HG02884 (cell line): ENCODE data around the gene NRXN2.
"Not testable (repeated sequence)": the region's sequence is repeated elsewhere in the genome, so short reads cannot be mapped to it uniquely, and the experiment has no call there.

ENCODE experiments used
- ATAC-seq: cut with Tn5 transposase; IDR thresholded peaks from one replicate; pipeline ENCODE4 v1.9.1; 2021; ENCODE audit warnings: mild to moderate bottlenecking, moderate library complexity; ENCODE audit not compliant: unreplicated experiment

The NRXN2 gene

DNA sequence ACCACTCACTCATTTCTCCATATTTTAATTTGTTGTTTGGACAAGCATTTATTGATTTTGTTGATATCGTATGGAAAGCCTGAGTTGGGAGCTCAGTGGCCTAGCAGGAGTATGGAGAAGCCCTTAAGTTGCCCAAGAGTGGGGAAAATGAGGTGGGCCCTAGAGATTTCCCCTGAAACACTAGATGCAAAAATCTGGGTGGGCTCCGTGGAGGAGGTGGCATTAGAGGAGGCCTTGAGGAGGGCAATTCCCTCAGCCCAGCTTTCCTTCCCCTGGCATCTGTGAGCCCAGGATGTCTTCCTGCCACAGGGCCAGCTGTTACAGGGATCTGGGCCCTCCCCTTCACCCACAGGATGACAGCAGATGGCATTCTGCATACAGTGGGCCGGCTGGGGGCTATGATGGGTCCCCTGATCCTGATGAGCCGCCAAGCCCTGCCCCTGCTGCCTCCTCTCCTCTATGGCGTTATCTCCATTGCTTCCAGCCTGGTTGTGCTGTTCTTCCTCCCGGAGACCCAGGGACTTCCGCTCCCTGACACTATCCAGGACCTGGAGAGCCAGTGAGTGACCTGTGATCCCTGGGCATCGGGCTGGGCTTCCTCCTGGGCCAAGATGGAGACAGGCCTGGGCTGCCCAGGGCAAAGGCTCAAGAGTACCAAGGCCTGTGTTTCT lies 153.6 kb downstream of the NRXN2 start:
- no peak for ATAC-seq

DNA sequence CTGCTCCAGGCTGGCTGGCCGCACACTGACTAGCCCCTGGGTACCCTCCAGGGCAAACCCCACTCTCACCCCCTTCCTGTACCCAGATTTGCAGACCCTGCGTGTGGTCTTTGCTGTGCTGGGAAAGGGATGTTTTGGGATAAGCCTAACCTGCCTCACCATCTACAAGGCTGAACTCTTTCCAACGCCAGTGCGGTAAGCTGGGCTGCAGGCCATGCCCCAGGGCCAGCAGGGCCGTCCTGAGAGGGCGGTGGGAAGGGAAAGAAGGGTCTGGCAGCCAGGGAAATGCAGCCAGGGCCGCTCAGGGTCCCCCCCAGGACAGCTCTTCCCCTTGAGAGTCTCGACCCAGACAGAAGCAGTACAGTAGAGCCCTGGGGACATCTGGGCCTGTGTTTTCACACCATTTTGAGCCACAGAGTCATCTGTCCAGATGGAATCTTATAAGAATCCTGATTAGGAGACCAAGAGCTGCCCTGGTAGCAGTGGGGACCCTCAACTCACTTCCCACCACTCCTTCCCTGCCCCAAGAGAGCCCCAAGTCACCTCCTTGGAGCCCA lies 154.3 kb downstream of the NRXN2 start:
- ATAC-seq = no peak

DNA sequence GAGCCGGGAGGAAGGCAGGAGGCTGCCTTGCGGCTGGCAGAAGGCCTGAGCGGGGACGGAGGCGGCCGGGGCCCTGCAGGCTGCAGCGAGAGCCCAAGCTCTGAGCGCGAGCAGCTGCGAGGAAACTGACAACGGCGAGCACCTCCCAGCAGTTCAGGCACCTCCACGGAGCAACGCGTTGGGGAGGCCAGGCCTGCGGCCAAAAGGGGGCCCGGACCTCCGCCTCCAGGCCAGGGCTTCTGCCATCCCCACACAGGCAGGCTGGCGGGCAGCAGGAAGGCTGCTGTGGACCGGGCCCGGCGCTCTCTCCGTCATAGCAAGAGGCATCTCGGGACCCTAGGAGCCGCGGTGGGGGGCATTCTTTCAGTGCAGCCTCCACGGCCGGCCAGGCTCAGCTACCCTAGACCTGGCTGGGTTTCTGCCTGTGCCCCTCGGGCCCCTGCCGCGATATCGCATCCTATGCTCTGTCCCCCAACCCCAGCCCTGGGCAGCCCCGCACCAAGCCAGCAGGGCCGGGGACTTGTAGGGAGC lies 154.9 kb downstream of the NRXN2 start:
- no peak for ATAC-seq

DNA sequence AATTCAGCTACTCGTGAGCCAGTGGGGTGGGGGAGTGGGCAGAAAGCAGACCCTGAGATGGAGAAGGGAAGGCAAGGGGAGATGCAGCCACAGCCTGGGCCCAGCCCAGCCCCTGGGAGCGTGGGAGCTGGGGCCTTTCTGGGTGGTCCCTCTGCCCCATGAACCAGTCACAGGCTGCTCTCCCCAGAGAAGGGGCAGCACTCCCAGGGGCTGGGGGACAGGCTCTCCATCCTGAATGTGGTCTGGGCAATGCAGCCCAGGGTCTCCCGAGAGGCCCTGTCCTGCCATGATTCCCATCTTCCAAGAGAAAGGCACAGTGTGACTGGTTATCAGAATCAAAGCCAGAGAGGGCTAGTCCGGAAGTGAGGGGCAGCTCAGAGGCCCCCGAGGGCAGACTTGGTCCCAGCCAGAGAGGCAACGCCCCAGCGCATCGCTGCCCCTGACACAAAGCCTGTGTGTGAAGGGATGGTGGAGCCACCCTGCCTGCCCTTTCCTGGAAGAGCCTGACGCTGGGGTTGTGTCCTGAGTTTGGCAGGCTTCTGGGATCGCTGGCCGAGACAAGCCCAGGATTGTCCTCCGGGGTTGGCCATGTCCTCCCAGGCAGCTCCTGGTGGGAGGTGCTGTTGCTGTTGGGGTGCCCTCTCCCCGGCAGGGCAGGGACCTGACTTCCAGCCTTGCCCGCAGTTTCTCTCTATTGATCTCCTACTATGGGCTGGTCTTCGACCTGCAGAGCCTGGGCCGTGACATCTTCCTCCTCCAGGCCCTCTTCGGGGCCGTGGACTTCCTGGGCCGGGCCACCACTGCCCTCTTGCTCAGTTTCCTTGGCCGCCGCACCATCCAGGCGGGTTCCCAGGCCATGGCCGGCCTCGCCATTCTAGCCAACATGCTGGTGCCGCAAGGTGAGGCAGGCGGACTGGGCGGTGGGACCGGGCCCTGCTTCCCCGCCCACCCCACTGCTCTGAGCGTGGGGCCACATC lies 155.8 kb downstream of the NRXN2 start:
- no peak for ATAC-seq

DNA sequence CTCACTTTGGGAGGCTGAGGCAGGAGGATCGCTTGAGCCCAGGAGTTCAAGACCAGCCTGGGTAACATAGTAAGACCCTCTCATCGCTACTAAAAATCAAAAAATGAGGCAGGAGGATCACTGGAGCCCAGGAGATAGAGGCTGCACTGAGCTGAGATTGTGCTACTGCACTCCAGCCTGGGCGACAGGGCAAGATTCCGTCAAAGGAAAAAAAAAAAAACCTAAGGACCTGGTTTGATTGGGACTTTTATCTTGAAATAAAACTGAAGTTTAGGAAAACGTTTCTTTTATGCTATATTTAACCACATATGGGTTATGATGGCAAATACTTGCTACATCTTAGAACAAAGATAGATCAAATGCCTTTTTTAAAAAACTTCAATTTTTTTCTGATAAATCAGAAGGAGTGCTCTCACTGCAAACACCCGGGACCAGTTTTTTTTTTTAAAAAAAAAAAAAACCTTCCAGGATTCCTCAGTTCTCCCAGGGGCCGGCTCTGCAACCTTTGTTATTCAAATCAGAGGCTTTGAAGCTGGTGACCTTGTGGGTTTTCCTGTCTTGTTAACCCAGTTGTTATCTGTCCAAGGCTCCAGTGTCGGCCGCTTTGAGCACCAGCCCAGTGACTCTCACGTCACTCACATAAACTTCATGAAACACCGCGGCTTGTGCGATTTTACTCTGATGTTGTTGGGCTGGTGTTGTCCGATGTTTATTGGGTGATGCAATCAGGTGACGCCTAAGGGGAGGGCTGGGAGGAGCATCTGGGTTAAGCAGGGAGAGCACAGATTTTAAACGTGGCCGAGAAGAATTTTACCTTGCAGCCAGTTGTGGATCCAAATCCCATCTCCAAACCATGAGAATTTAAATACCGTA lies 156.7 kb downstream of the NRXN2 start:
- ATAC-seq = no peak

DNA sequence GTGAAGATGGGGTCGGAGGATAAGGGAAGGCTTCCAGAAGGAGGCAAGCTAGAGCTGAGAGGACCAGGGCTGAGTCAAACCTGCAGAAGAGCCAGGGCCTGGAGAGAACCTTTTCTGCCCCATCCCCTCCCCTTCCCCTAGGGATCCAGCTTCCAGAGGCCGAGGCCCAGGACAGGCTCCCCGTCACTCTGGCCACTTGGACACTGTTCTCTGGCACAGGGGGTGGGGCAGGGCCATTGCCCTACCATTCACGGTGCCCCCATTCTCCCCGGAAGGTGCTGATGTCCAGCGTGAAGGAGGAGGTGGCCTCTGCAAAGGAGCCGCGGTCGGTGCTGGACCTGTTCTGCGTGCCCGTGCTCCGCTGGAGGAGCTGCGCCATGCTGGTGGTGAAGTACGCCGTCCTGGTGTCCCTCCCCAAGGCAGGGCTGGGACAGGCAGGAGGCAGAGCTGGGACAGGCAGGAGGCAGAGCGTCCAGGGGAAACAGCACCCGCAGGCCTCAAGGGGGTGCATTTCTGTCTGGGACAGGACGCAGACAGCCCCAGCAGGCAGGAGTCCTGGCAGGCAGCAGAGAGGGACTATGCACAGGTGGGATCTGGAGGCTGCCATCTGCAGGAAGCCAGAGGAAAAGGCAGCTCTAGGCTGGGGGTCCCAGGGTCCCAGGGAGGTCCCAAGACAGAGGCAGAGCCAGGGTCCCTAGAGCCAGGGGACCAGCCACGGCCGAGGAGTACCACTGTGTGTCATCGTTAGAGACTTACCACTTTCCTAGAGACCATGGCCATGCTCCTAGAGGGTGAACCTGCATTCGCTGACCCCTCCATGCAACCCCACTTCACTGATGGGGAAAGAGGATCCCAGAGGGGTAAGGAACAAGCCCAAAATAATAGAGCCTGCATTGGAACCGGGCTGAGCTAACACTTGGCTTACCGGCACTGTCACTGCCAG lies 157.8 kb downstream of the NRXN2 start:
- no peak for ATAC-seq

DNA sequence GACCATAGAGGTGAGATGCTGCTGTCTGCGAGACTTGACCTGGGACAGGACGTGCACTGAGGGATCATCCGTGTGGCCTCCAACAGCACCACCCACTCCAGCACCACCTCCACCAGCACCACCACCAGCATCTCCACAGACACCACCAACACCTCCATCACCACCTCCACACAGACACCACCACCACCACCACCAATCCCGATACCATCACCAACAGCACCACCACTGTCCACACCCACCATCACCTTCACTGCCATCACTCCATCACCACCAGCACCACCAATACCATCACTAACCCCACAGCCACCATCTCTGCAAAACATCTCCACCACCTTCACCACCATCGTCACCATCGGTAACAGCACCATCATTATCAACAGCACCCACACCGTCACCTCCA lies 158.6 kb downstream of the NRXN2 start:
- ATAC-seq = no peak

DNA sequence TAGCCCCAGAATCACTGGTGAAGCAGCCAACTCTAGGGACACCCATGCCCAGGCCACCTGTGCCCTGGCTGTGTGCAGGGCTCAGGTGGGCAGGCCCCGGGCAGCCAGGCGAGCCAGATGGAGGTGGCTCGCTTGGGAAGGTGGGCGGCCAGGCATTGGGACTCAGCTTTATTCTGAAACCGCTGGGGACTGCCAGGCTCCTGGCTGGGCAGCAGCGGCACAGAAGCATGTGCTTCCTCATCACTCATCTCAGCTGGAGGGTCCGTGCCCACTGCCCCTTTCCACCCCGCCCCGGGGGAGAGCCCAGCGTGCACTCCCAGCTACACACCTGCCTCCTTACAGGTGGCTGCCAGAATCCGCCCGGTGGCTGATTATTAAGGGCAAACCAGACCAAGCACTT lies 159.0 kb downstream of the NRXN2 start:
- ATAC-seq = no peak

DNA sequence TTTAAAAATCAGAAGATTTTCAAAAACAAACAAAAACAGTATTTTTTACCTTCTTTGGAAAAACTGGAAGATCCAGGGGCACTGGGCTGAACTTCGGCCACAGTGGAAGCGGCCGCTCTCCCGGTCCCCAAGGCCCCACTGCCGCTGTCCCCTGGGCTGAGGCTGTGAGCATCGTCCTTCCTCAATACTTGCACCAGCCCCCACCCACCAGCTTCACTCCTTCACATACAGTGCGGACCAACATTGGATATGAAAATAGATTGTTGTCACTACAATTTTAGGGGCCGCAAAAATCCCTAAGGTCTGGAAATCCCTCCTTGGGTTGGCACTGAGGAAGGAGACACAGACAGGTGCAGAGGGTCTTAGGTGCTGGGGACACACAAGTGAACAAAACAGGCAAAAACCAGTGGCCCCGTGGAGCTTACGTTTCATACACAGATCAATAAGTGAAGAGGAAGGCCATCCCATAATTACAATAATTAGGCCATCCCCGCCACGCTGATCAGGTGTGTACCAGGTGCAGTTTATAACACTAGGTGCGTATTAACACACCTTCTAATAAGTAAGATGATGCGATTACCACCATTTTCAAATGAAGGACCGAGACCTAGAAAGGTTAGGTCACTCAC lies 160.2 kb downstream of the NRXN2 start:
- no peak for ATAC-seq

DNA sequence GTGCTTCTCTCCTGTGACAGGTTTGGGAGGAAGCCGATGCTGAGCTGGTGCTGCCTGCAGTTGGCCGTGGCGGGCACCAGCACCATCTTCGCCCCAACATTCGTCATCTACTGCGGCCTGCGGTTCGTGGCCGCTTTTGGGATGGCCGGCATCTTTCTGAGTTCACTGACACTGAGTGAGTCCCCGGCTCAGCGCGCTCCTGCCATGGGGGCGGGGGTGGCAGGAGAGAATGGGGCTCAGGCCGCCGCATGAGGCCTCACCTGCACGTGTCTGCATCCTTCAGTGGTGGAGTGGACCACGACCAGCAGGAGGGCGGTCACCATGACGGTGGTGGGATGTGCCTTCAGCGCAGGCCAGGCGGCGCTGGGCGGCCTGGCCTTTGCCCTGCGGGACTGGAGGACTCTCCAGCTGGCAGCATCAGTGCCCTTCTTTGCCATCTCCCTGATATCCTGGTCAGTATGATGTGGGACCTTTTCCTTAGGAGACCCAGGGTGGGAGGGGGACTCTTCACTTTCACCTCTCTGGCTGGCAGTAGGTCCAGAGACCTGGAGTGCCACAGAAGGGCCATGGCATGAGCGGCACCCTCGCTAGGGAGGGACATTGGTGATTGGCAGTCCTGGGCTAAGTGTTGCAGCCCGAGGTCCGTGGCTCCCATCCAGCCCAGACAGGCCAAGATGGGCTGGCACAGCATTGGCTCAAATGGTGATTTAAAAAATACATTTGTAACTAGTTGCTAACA lies 160.8 kb downstream of the NRXN2 start:
- no peak for ATAC-seq

DNA sequence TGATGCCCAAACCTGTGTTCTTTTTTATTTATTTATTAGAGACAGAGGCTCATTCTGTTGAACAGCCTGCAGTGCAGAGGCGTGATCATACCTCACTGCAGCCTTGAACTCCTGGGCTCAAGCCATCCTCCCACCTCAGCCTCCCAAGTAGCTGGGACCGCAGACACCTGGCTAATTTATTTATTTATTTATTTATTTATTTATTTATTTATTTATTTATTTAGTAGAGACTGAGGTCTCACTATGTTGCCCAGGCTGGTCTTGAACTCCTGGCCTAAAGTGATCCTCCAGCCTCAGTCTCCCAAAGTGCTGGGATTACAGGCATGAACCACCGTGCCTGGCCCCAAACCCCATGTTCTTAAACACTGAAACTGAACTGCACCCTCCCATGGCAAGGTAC lies 161.6 kb downstream of the NRXN2 start:
- not testable (repeated sequence) for ATAC-seq

DNA sequence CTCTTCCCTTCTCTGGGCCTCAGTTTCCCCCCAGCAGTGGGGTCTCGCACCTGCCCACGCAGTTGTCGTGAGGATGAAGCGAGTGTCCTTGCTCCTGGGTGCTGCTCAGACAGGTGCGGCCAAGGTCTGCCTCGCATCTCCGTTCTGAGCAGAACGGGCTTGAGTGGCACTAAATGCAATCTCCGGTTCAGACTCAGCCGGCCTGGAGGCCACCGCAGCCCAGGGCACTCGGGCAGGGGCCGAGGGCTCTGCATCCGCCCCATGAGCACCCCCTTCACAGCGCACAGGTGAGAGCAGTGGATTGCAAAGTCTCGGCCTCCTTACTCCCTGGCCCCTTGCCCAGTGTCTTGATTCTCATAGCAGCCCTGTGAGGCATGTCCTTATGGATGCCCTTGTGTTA lies 162.1 kb downstream of the NRXN2 start:
- ATAC-seq = no peak

DNA sequence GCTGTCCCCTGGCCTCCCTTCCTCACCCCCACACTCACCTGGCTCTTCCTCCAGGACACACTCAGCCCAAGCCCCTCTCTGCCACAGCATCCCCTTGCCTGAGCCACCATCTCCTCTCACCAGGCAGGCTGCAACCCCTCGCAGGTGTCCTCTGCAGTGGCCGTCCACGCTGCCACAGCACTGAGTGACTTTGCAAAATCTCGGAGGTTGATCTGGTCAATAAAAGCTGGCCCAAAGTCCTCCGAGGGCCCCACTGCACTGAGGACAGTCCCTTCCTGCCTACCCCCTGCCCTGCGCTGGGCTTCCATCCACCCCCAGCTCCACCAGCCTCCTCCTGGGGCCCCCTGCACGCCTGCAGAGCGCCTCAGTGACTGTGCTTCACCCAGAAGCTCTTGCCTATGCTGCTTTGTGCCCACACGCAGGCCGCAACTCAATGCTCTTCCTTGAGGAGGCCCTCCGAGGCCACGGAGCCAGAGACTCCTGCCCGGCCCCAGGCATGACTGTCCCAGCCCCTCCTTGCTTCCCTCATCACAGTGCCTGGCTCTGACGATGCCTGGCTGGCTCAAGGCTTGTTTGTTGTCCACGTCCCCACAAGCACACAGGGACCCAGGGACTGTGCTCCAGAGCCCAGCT lies 162.7 kb downstream of the NRXN2 start:
- no peak for ATAC-seq

DNA sequence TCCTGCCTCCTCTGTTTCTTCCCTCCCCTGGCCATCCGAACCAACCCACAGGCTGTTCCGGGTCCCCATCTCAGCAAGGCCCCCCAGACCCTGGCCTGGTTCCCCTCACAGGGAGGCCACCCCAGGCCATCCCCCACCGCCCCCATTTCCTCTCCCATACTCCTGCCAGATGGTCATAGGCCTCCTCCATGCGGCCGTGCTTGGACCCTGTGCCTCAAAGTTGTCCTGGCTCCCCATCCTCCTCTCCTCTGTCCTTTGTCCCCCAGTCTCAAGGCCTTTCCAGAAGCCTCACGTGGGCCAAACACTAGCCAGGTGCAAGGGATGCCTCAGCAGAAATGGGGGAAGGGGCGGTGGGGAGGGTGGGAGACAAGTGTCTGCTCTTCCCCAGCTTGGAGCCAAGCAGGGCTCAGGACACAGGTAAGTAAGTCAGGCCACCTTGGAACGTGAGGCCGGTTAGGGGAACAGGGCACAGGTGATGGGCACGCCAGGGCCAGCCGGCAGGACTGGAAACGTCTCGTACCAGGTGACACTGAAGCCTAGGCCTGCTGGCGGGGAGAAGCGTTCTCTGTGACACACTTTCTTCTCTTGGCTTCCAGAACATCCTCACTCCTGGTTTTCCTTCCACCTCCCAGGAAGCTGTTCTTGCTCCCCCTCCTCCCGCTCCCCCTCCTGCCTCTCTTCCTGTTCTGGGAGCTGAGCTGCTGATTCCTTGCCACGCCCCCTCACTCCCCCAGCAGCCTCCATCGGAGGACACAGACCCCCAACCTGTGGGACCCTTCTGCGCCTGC lies 163.5 kb downstream of the NRXN2 start:
- ATAC-seq = no peak

DNA sequence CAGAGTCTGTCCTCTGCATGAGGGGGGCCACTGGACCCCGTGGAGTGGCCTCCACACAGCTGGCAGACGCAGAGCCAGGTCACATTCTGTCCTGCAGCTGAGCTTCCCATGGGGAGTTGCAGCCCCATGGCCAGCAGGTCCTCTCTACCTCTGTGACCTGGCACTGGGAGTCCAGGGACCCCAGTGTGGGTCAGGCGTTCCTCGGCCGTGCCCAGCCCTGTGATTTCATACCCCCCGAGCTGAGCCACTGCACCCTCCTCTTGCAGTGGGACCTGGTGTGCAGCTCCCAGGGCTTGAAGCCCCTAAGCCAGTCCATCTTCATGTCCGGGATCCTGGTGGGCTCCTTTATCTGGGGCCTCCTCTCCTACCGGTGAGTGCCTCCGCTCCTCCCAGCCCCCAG lies 164.1 kb downstream of the NRXN2 start:
- ATAC-seq = no peak

DNA sequence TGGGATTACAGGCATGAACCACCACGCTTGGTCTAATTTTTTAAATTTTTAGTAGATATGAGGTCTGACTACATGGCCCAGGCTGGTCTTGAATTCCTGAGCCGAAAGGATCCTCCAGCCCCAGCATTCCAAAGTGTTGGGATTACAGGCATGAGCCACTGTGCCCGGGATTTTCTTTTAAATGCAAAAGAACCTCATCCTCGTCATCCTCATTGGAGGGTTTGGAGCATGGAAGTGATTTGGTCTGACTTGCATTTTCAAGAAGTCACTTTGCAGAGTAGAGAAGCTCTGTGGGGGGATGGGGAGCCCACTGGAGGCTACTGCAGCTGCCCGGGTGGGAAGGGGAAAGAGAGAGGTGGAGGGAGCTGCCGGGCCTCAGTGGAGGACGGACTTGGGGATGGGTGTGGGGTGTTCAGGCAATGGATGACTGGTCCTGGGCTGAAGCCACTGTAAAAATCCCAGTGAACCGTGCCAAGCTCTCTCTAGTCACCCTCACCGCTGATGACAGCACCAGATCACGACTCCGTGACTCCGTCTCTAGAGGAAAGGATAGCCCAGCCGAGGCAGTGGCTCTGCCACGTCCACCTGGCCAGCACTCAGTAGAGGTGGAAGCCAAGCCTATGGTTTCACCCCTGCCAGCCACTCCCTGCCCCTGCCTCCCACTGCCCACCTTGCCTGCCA lies 164.8 kb downstream of the NRXN2 start:
- no peak for ATAC-seq
